GM19193 (cell line): ENCODE measurements around the gene VWA8.

ENCODE experiments used
- POLR2A ChIP-seq: IDR thresholded peaks from 4 replicates; pipeline ENCODE4 v1.6.1; 2011; ENCODE audit not compliant: insufficient read depth, insufficient read length; ENCODE audit errors: extremely low read depth

Gene VWA8

DNA sequence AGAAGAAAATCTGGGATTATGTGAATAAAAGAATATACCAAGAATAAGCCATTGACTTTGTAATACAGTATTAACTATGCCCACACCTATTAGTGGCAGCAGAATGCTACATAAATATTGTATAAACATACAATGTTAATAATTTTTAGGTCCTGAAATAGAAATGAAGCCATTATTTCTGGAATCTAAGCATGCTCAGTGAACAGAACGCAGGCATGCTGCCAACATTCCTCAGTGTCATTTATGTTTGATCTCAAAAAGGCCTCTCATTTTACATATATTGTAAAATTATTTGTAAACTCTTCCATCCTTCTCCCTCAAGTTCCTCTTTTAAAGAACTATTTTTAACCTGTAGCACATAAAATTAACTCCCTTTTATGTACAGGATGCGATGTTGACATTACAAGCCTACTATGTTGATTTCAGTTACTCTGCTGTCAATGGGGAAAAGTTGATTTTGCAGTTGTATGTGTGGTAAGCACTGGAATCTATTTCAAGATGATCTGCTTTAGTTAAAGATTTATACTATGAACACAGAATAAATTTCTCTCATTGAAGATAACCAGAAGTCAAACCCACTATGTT, 118.8 kb downstream of the VWA8 start:
- TF ChIP-seq POLR2A: no peak

DNA sequence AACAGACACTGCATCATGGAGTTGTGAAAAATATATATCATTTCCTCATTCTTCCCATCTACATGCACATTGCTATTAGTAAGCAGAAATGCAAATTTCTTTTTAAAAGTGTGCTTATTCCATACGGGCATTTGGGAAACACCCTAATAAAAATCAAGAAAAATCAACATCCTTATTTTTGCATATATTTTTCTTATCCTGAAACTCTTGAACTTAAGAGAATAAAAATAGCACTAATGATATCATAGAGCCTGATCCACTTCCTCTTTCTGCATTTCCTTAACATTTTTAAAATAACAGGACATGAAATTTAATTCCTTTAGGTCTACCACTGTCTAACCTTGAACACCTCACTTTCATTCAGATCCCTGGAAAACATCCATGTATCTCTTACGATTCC, 123.3 kb downstream of the VWA8 start:
- TF ChIP-seq POLR2A: no peak

DNA sequence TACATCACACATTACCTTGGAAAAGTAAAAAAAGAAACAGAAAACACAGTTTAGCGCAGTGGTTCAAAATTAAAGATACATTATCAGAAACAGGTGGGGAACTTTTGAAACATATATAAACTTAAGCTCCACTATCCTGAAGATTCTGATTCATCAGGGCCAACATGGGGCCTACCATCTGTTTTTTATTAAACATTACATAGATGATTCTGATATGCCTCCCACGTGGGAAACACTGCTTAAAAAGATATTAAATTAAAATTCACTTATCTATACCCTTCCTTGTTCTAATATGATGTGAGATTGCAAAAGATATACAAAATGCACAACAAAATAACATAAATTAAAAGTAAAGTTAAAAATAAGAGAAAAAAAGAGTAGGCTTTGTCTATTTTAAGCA, 125.0 kb downstream of the VWA8 start:
- no peak for TF ChIP-seq POLR2A

DNA sequence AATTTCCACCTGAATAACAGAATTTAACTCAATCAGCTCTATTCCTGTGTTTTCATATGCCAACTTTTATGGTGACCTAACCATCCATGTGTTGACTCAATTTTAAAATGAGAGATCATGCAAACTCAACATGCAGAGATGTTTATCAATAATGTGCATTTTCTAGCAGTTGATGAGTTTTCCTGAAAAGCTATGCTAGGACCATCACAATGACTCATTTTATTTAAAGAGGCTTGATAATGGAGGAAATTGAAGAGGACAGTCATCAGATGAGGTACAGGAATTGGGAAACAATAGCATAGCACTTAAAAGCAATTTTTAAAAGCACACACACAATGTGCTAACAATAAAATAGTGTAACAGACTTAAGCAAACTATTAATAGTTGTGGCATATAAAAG, 127.1 kb downstream of the VWA8 start:
- TF ChIP-seq POLR2A: no peak

DNA sequence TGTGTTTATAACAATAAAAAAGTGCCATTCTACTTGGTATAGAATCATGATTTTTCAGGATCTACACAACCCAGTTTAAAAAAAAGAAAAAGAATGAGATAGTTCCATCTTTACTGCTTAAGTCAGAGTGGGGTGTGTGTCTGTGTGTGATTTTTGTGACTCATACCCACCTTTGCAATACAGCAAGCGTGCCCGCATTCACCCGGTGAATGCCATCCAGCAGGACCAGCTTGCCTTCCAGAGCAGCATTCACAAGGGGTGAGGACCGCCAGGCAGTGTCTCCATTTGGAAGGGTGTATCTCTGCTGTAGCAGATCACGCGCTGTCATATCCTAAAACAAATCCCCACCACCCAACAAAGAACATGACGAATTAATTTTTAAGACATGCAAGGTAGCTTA, 127.7 kb downstream of the VWA8 start:
- no peak for TF ChIP-seq POLR2A

DNA sequence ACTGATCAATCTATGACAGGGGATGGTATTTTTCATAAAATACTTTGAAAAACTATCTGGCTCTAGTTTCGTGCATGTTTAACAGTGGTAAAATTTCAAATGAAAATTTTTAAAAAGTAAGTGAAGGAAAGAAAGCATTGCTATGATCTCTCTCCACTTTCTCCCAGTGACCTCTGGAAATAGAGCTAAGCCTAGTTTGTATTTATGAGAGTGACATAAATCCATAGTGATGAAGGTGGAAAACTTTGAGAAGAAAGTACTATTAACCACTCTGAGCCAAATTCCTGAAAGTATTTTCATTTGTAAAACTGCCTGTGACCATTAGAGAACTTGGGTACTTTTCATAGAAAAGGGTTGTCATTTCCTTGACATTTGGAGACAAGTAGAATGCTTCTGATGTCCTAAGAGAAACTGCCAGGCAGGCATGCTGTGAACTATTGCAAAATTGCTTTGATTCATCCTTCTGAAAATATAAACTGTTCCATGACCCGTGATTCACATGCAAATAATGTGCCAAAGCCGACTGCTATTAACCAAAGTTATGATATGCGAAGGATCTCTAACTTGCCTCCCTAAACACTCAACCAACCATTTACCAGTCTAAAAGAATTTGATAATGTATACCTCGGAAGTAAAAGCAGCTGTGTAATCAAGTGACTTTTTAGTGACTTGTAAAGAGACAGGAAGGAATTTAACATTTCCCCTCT, 133.2 kb downstream of the VWA8 start:
- TF ChIP-seq POLR2A: no peak

DNA sequence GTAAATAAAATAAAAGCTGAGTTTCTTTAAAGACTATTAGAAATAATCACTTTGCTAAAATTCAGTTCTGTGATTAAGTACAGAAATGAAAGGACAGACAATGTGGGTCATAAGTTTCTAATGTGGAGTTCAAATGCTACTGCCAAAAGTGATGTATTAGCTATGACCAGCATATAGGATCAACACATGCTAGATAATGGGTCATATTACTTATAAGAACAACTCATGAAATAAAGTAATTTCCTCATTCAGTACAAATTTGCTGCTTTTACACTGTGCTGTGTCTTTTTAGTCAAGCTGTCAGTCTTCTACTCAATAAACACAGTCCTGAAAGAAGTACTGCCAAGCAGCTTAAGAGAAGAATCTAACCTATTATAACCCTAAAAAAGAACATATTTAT, 135.2 kb downstream of the VWA8 start:
- TF ChIP-seq POLR2A: no peak

DNA sequence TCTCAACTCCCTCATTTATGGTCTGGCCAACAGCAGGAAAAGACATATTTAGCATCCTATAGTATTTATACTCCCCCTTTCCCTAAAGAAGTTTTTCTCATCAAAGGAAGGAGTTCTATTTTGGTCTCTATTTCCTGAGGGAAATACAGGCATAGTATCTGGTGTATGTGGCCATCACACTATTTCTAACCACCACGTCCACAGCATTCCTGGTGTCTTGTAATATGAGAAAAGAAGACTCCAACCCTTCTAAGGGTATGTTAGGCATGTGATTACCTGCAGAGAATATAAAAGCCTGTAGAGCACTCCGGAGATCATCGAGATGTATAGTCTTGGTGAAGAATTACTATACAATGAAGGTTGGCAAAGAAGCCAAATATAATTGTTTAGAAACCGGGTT, 137.4 kb downstream of the VWA8 start:
- TF ChIP-seq POLR2A: no peak

DNA sequence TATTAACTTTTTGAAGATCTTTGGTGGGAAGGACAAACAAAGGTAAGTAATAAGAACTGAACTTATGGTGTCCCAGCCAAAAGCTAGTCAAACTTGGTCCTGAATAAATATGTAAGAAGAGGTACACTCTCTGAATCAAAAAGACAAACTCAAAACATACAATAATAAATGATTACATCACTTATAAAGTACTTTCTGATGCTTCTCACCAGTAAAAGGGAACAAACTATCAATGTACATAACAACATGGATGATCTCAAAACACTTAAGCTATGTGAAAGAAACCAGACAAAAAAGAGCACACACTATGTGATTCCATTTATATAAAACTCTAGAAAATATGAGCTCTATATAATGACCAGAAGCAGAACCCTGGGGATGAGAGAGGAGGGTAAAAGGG, 138.3 kb downstream of the VWA8 start:
- no peak for TF ChIP-seq POLR2A

DNA sequence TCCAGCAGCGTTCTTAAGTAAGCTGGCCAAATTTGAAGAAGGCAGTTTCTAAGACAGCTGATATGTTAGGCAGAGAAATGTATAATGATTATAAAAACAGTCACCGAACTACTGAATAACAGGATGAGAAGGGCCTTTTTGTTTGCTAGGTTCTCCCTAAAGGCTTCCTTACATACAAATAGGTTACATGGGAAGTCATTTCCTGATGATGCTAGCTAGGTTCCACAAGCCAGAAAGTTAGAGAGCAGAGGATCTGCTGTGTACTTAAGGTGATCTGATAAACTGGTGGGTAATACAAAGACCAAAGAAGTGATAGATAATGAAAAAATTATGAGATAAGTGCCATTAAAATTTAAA, 139.7 kb downstream of the VWA8 start:
- TF ChIP-seq POLR2A: no peak

DNA sequence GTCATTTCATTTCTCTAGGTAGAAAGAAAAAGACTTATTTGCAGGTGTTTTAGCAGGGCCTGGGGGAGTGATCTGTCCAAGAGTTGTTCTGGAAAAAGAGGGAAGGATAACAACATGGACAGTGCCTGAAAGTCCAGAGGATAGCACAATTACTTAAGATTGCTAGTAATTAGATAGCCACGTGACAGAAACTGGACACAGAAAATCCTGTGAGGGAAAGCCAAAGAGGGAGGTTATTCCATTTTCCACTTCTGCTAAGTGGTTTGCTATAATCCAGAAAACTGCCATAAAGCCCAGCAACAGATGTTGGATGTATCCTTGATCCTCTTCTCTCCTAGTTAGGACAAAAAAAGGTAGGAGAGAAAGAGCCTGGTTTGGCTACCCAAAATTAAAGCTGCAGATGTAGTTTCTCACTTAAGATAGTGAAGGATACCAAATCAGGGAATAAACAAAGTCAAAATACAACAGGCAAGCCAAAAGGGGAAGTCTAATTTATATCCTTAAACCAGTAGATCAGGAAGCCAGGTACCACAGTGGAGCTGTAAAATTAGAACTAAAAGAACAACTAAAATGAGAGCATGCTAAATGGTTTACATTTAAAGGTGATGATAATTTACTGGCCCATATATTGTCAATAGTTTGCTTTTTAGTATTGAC, 140.2 kb downstream of the VWA8 start:
- TF ChIP-seq POLR2A: no peak

DNA sequence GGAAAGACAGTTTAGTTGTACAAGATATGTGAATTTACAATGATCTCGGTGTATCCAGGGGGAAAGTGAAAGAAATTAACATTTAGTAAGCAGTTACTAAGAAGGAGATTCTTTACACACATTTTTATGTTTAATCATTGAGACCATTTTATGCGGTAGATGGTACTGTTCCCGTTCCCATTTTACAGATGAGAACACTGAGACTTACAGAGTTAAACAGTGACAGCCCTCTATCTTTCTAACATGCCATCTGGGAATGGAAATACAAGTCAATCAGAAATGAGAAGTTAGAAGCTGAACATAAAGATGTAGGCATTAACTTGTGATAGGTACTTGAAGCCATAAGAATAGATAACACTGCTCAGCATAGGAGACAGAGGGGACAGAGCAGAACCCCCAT, 144.9 kb downstream of the VWA8 start:
- no peak for TF ChIP-seq POLR2A

DNA sequence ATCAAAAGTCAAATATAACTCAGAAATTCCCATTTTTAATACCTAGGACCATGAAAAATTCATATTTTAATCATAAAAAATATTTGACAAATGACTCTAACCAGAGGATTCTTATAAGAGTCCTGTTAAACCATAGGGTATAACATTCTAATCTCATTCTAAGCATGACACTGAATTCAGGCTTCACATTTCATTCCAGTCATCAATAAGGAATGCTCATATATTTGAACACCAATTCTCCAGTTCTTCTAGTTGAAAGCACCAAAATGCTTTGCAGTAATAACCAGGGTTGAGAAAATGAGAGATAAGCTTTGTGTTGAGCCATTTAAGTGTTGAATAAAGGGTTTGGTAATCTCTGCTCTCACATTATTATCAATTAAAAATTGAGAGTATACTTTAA, 147.5 kb downstream of the VWA8 start:
- no peak for TF ChIP-seq POLR2A

DNA sequence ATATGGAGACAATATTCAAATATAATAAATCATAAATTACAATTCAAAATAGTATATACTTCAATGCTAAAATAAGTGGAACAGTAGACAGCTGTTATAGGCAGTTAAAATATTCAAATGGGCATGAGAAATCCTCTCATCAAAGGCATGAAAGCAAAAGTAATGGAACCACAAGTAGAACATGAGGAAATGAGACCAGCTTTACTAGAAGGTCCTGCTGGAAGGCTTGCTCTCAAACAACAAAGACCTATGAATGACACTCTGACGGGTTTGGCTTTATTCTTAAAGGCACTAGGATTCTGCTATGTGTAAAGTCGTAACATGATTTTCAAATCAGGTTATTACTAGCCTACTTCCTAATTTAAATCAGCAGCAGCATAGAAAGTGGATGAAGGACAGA, 148.1 kb downstream of the VWA8 start:
- no peak for TF ChIP-seq POLR2A

DNA sequence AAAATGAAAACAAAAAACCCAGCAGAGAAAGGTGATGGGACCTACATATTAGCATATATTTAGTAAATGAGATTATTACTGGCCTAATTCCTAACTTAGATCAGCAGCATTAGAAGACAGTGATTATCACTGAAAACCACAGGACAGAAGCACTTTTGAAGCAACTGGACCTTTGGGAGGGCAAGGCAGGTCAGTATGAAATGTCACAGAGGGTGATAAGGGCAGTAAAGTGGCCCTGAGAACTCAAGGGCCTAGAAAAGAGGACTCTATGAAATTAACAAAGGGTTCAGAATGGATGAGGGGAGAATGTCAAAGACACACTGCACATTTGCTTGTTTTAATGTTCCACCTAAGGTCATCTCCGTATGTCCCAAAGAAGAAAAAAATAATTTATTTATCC, 148.7 kb downstream of the VWA8 start:
- TF ChIP-seq POLR2A: no peak

DNA sequence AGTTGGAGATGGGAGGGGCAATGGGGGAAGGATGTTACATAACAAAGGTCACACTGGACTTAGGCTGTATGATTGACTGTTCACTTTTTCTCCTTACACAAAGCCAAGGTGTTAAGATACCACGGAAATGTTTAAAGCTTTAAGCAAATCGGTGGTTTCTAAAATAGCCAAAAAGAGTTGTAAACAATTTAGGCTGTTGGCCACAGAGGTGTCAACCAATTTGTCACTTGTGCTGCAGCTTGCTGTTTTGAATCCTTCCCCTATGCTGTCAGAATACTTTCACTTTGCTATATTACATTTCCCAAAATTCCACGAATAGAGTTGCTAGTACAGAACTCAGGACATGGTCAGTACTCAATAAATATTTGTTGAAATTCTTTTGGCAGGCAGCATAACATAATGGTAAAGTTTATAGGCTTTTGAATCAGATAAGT, 149.3 kb downstream of the VWA8 start:
- TF ChIP-seq POLR2A: no peak
